ENCODE measurements around the gene PRKCZ.

PRKCZ gene

DNA sequence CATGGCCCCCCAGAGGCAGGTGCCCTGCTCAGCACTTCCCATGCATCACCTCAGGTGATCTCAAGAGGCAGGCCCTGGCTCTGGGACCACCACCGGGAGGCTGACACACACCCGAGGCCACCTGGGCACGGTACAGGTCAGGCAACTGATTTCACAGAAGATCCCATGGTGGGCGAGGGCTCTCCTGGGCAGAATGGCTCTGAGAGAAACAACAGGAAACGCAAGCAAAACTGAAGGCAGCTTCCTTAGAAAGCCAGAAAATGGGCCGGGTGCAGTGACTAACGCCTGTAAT is 166.5 kb downstream of the PRKCZ start:
- WGBS (ENCODE audit: insufficient coverage, insufficient read length), result no CpG with 5 or more reads among the region's 7 CpGs
- H3K4me1 ChIP-seq (ENCODE audit: control insufficient read depth, insufficient read depth, low read length), result peaks cover 5% of the 10 kb centered on the region
- no peak for DNase-seq (ENCODE audit: low read depth, low spot score)
- no peaks in the 10 kb centered on the region for H3K27me3 ChIP-seq (ENCODE audit: control insufficient read depth, insufficient read depth, low read length)
- no peak overlapping the region for H3K27ac ChIP-seq (ENCODE audit: low read length)
- no peaks in the 10 kb centered on the region for H3K36me3 ChIP-seq (ENCODE audit: control insufficient read depth, insufficient read depth, low read length)
- H3K9me3 ChIP-seq (ENCODE audit: control insufficient read depth, insufficient read depth, low read length), result no peaks in the 10 kb centered on the region
- H3K4me3 ChIP-seq (ENCODE audit: low read length), result no peak overlapping the region

DNA sequence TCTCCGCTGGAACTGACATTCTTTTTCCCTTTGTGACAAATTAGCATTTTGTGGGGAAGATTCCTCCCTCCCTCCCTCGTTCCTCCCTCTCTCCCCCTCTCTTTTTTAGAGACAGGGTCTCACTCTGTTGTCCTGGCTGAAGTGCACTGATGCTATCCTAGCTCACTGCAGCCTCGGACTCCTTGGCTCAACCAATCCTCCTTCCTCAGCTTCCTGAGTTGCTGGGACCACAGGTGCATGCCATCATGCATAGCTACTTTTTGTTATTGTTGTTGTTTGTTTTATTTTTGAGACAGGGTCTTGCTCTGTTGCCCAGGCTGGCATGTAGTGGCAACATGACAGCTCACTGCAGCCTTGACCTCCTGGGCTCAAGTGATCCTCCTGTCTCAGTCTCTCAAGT is 171.1 kb downstream of the PRKCZ start:
- Histone ChIP-seq H3K27me3 (ENCODE audit: control insufficient read depth, insufficient read depth, low read length) (no peaks in the 10 kb centered on the region), H3K36me3 (ENCODE audit: control insufficient read depth, insufficient read depth, low read length) (no peaks in the 10 kb centered on the region), H3K9me3 (ENCODE audit: control insufficient read depth, insufficient read depth, low read length) (no peaks in the 10 kb centered on the region), H3K27ac (ENCODE audit: low read length) (no peak overlapping the region), H3K4me1 (ENCODE audit: control insufficient read depth, insufficient read depth, low read length) (0 out of 2 replicates have a peak, but pooled peaks cover under 1% of the 10 kb centered on the region), H3K4me3 (ENCODE audit: low read length) (no peak overlapping the region)
- DNase-seq (ENCODE audit: low read depth, low spot score), result no peak
- WGBS (ENCODE audit: insufficient coverage, insufficient read length), result no CpG with 5 or more reads among the region's 3 CpGs

DNA sequence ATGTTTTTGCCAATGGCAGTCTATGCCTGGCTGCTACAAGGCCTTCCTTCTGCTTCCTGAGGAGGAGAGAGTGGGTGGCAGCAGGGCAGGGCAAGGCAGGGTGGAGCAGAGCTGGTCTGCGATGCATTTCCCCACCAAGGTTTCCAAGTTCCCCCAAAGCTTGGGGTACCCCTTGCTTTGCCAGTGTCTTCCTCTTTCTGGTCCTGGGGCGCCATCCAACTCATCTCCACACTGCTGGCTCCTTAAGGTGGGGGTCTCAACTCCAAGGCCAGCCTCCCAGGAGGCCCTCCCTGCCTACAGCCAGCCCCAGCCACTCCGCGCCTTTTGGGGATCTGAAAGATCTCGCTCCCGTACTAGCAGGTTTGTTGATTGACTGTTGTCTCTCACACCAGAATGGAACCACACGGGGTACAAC is 174.0 kb downstream of the PRKCZ start:
- Histone ChIP-seq H3K27ac (ENCODE audit: low read length) (no peak overlapping the region), H3K4me3 (ENCODE audit: low read length) (no peak overlapping the region), H3K27me3 (ENCODE audit: control insufficient read depth, insufficient read depth, low read length) (no peaks in the 10 kb centered on the region), H3K9me3 (ENCODE audit: control insufficient read depth, insufficient read depth, low read length) (no peaks in the 10 kb centered on the region), H3K4me1 (ENCODE audit: control insufficient read depth, insufficient read depth, low read length) (0 out of 2 replicates have a peak, but pooled peaks cover 4% of the 10 kb centered on the region), H3K36me3 (ENCODE audit: control insufficient read depth, insufficient read depth, low read length) (no peaks in the 10 kb centered on the region)
- no peak for DNase-seq (ENCODE audit: low read depth, low spot score)
- WGBS (ENCODE audit: insufficient coverage, insufficient read length), result no CpG with 5 or more reads among the region's 7 CpGs

- H3K27ac ChIP-seq (ENCODE audit: low read length), result no peak overlapping the region
- DNase-seq (ENCODE audit: low read depth, low spot score), result no peak
- WGBS (ENCODE audit: insufficient coverage, insufficient read length), result no CpG with 5 or more reads among the region's 18 CpGs
These were observed 174.6 kb downstream of the PRKCZ start for GRCh38 chr1:2224631-2225428.

GRCh38 chr1:2226525-2227345 is 176.5 kb downstream of the PRKCZ start:
- peaks cover 15% of the 10 kb centered on the region for H3K4me1 ChIP-seq (ENCODE audit: control insufficient read depth, insufficient read depth, low read length)
- H3K27me3 ChIP-seq (ENCODE audit: control insufficient read depth, insufficient read depth, low read length), result no peaks in the 10 kb centered on the region
- DNase-seq (ENCODE audit: low read depth, low spot score), result no peak
- peak overlapping the region; percentile 66 for H3K4me3 ChIP-seq (ENCODE audit: low read length)
- WGBS (ENCODE audit: insufficient coverage, insufficient read length), result no CpG with 5 or more reads among the region's 73 CpGs
- no peaks in the 10 kb centered on the region for H3K9me3 ChIP-seq (ENCODE audit: control insufficient read depth, insufficient read depth, low read length)
- no peaks in the 10 kb centered on the region; the same call in 1 of the 2 replicates for H3K36me3 ChIP-seq (ENCODE audit: control insufficient read depth, insufficient read depth, low read length)
- no peak overlapping the region for H3K27ac ChIP-seq (ENCODE audit: low read length)

More at GRCh38 chr1:2224631-2225428, 174.6 kb downstream of the PRKCZ start:
- peaks cover 4% of the 10 kb centered on the region; the same call in 1 of the 2 replicates for H3K4me1 ChIP-seq (ENCODE audit: control insufficient read depth, insufficient read depth, low read length)
- H3K36me3 ChIP-seq (ENCODE audit: control insufficient read depth, insufficient read depth, low read length), result no peaks in the 10 kb centered on the region; the same call in 1 of the 2 replicates
- H3K4me3 ChIP-seq (ENCODE audit: low read length), result no peak overlapping the region
- no peaks in the 10 kb centered on the region for H3K27me3 ChIP-seq (ENCODE audit: control insufficient read depth, insufficient read depth, low read length)
- H3K9me3 ChIP-seq (ENCODE audit: control insufficient read depth, insufficient read depth, low read length), result no peaks in the 10 kb centered on the region

DNA sequence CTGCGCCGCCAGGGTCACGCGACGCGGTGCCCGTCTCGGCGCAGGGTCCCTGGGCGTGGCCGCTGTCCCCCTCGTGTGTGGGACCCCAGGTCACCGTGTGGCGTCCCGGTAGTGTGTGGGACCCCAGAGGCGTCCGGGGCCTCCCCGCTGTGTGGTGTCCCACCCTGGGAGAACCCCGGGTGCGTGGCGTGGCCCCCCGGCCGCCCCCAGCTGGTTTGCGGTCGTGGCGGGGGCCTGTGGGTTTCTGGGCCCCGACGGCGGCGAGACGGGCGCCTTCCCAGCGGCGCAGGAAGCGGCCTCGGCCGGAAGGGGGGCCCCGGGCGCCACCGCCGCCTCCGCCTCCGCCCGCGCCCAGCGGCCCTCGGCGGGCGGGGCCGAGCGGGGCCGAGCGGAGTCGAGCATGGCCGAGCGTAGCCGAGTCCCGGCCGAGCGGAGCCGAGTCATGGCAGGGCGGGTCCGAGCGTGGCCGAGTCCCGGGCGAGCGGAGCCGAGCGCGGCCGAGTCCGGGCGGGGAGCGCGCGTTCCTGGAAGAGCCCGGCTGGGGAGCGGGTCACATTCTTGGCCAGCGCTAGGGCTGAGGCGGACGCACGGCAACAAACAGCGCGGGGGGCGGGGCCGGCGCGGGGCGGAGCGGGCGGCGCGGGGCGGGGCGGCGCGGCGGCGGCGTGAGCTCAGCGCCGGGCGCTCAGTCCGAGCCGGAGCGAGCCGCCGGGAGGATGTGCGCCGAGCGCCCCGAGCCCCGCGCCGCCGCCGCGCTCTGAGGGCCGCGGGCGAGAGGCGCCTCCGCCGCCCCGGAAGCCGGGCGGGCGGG is 177.3 kb downstream of the PRKCZ start:
- Histone ChIP-seq H3K36me3 (ENCODE audit: control insufficient read depth, insufficient read depth, low read length) (no peaks in the 10 kb centered on the region; the same call in 1 of the 2 replicates), H3K9me3 (ENCODE audit: control insufficient read depth, insufficient read depth, low read length) (no peaks in the 10 kb centered on the region), H3K27ac (ENCODE audit: low read length) (no peak overlapping the region), H3K4me3 (ENCODE audit: low read length) (peak overlapping the region; percentile 66), H3K27me3 (ENCODE audit: control insufficient read depth, insufficient read depth, low read length) (no peaks in the 10 kb centered on the region), H3K4me1 (ENCODE audit: control insufficient read depth, insufficient read depth, low read length) (peaks cover 17% of the 10 kb centered on the region)
- no peak for DNase-seq (ENCODE audit: low read depth, low spot score)
- no CpG with 5 or more reads among the region's 129 CpGs for WGBS (ENCODE audit: insufficient coverage, insufficient read length)

DNA sequence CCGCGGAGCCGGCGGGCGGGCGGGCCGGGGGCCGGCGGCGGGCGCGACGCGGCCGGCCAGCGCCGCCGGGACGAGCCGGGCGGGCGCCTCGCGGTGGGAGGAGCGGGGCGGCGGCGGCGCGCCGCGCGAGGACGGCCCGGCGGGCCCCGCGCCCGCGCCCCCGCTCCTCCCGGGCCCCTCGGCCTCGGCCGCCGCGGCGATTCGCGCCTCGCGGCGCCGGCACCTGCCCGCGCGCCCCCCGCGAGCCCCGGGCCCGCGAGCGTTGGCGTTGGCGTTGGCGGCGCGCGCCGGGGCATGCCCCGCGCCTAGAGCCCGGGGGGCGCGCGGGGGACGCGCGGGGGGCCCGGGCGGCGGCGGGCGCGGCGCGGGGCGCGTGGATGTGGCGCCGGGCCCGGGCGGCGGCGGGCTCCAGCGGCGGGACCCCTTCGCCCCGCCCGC is 178.0 kb downstream of the PRKCZ start, which contains the start of gene SKI:
TSS of gene SKI (plus strand) at position 163 of the 438 bp plus-strand sequence. CDS start 448 bp downstream, outside the sequence.
- no peaks in the 10 kb centered on the region; the same call in 1 of the 2 replicates for H3K36me3 ChIP-seq (ENCODE audit: control insufficient read depth, insufficient read depth, low read length)
- H3K4me1 ChIP-seq (ENCODE audit: control insufficient read depth, insufficient read depth, low read length), result peaks cover 17% of the 10 kb centered on the region
- DNase-seq (ENCODE audit: low read depth, low spot score), result no peak
- no peak within 1 kb of the TSS for H3K27ac ChIP-seq (ENCODE audit: low read length)
- no CpG with 5 or more reads among the region's 100 CpGs for WGBS (ENCODE audit: insufficient coverage, insufficient read length)
- H3K27me3 ChIP-seq (ENCODE audit: control insufficient read depth, insufficient read depth, low read length), result no peaks in the 10 kb centered on the region
- peak within 1 kb of the TSS; percentile 66 for H3K4me3 ChIP-seq (ENCODE audit: low read length)
- no peaks in the 10 kb centered on the region for H3K9me3 ChIP-seq (ENCODE audit: control insufficient read depth, insufficient read depth, low read length)

- DNase-seq (ENCODE audit: low read depth, low spot score), result no peak
- no CpG with 5 or more reads among the region's 50 CpGs for WGBS (ENCODE audit: insufficient coverage, insufficient read length)
- Histone ChIP-seq H3K9me3 (ENCODE audit: control insufficient read depth, insufficient read depth, low read length) (no peaks in the 10 kb centered on the region), H3K4me3 (ENCODE audit: low read length) (peak overlapping the region; percentile 50), H3K4me1 (ENCODE audit: control insufficient read depth, insufficient read depth, low read length) (peaks cover 17% of the 10 kb centered on the region), H3K27me3 (ENCODE audit: control insufficient read depth, insufficient read depth, low read length) (no peaks in the 10 kb centered on the region), H3K27ac (ENCODE audit: low read length) (no peak overlapping the region), H3K36me3 (ENCODE audit: control insufficient read depth, insufficient read depth, low read length) (no peaks in the 10 kb centered on the region; the same call in 1 of the 2 replicates)
These were observed 178.5 kb downstream of the PRKCZ start for GRCh38 chr1:2228694-2229036.

DNA sequence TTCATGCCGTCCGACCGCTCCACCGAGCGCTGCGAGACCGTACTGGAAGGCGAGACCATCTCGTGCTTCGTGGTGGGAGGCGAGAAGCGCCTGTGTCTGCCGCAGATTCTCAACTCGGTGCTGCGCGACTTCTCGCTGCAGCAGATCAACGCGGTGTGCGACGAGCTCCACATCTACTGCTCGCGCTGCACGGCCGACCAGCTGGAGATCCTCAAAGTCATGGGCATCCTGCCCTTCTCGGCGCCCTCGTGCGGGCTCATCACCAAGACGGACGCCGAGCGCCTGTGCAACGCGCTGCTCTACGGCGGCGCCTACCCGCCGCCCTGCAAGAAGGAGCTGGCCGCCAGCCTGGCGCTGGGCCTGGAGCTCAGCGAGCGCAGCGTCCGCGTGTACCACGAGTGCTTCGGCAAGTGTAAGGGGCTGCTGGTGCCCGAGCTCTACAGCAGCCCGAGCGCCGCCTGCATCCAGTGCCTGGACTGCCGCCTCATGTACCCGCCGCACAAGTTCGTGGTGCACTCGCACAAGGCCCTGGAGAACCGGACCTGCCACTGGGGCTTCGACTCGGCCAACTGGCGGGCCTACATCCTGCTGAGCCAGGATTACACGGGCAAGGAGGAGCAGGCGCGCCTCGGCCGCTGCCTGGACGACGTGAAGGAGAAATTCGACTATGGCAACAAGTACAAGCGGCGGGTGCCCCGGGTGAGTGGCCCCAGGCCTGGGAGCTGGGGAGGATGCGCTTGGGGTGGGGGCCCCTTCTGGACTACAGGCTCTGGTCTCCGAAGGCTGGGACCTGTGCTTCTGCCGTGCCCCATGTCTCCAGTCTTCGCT is 179.0 kb downstream of the PRKCZ start:
- DNase-seq (ENCODE audit: low read depth, low spot score), result no peak

More for the DNA sequence above, 179.0 kb downstream of the PRKCZ start:
- H3K9me3 ChIP-seq (ENCODE audit: control insufficient read depth, insufficient read depth, low read length), result no peaks in the 10 kb centered on the region
- H3K4me1 ChIP-seq (ENCODE audit: control insufficient read depth, insufficient read depth, low read length), result peaks cover 17% of the 10 kb centered on the region
- no peaks in the 10 kb centered on the region for H3K27me3 ChIP-seq (ENCODE audit: control insufficient read depth, insufficient read depth, low read length)
- H3K4me3 ChIP-seq (ENCODE audit: low read length), result peak overlapping the region; percentile 50
- H3K27ac ChIP-seq (ENCODE audit: low read length), result no peak overlapping the region
- no peaks in the 10 kb centered on the region; the same call in 1 of the 2 replicates for H3K36me3 ChIP-seq (ENCODE audit: control insufficient read depth, insufficient read depth, low read length)
- WGBS (ENCODE audit: insufficient coverage, insufficient read length), result no CpG with 5 or more reads among the region's 77 CpGs
